Measurements from ENCODE around the gene NLK. TPM values are rescaled to one million over a fixed set of nuclear protein-coding genes. Genes with fewer than 3 reads are reported as not detected.

NLK gene
- total and polyA plus RNA-seq, 10 of the 15 experiments (the other 5 are each of a cell fraction or from before 2014, with no cell fraction given), result 5.0 to 22.9 (median 15.0) TPM

GRCh38 chr17:28117304-28117703 is 74.8 kb downstream of the NLK start:
- no peaks in the 10 kb centered on the region for H3K79me2 ChIP-seq (ENCODE audit: control insufficient read depth, insufficient read depth, low read length)
- POLR2A ChIA-PET, result no interaction called here
- FAIRE-seq, result peak; percentile 70

More at GRCh38 chr17:28117304-28117703, 74.8 kb downstream of the NLK start:
- DNase-seq (ENCODE audit: low read depth, low spot score) (no peak), ATAC-seq (no peak)
- peaks cover 8% of the 10 kb centered on the region for H3K4me1 ChIP-seq (ENCODE audit: control insufficient read depth, insufficient read depth, low read length)
- ChIA-PET RAD21 (ENCODE audit: unreplicated experiment) (no interaction called here), SMC1A (ENCODE audit: uncharacterized antibody, unreplicated experiment) (interaction anchor here (0.6 kb wide), 1 partner anchor 67 kb away, joined by 3 read pairs; no protein-coding TSS in a partner anchor), CTCF (interaction anchor here (1.1 to 2.3 kb wide), 4 partner anchors 9 to 312 kb away, joined by 3 to 4 read pairs (median 3); no protein-coding TSS in a partner anchor)
- H3K9ac ChIP-seq (ENCODE audit: control insufficient read depth, insufficient read depth, low read length), result no peak overlapping the region
- in situ Hi-C loops (cut with MboI) (no loop called here), intact Hi-C loops (cut with micrococcal nuclease; ENCODE audit: unreplicated experiment) (loop anchor here (5.0 kb wide), 1 partner anchor 70 kb away; no protein-coding TSS in a partner anchor)
- H4K20me1 ChIP-seq (ENCODE audit: control insufficient read depth, insufficient read depth), result no peaks in the 10 kb centered on the region
- no TSS peak for BruUV-seq (replicated peaks)
- H2AFZ ChIP-seq (ENCODE audit: control insufficient read depth, low read depth, low read length), result no peak overlapping the region
- no peak overlapping the region for H3K27ac ChIP-seq (ENCODE audit: control insufficient read depth, insufficient read depth)
- no peak overlapping the region for H3K4me2 ChIP-seq (ENCODE audit: control insufficient read depth, insufficient read depth)
- H3K36me3 ChIP-seq (ENCODE audit: control insufficient read depth in 2 of 2, insufficient read depth in 2 of 2, low read length in 1 of 2), result 0 out of 4 replicates have a peak, but pooled peaks cover 0 to 3% of the 10 kb centered on the region in 2 experiments
- TF ChIP-seq NFYB (IDR thresholded peaks at IDR 0.05; ENCODE audit: insufficient read depth, low read depth, low read length), result no peak
- TF ChIP-seq PKNOX1 (IDR thresholded peaks at IDR 0.05), result no peak
- no peak for TF ChIP-seq ELK1 (IDR thresholded peaks at IDR 0.05; ENCODE audit: low read depth, low read length)
- no peak for TF ChIP-seq CEBPB (IDR thresholded peaks at IDR 0.05; ENCODE audit: borderline replicate concordance in 1 of 2, low read depth in 2 of 2, low read length in 2 of 2)
- no peak for TF ChIP-seq EED (IDR thresholded peaks at IDR 0.05; ENCODE audit: low read depth)
- TF ChIP-seq ESRRA (IDR thresholded peaks at IDR 0.05; ENCODE audit: low read length), result no peak
- TF ChIP-seq NR2C1 (IDR thresholded peaks at IDR 0.05), result no peak
- no peak for TF ChIP-seq SREBF1 (IDR thresholded peaks at IDR 0.05; ENCODE audit: low read length)
- TF ChIP-seq TCF3 (IDR thresholded peaks at IDR 0.05; ENCODE audit: borderline replicate concordance, insufficient read depth, low read depth, low read length), result no peak
- TF ChIP-seq IKZF2 (IDR thresholded peaks at IDR 0.05), result no peak
- TF ChIP-seq STAT1 (conservative IDR thresholded peaks at IDR 0.05), result no peak
- no peak for TF ChIP-seq CBX5 (IDR thresholded peaks at IDR 0.05; ENCODE audit: low read depth)
- no peak for TF ChIP-seq POU2F2 (IDR thresholded peaks at IDR 0.05; ENCODE audit: borderline replicate concordance, low read depth, low read length)
- no peak for TF ChIP-seq NBN (IDR thresholded peaks at IDR 0.05)
- TF ChIP-seq CBX3 (IDR thresholded peaks at IDR 0.05; ENCODE audit: borderline replicate concordance, low read depth), result no peak
- TF ChIP-seq MXI1 (IDR thresholded peaks at IDR 0.05; ENCODE audit: low read depth, low read length), result no peak
- no peak for TF ChIP-seq USF1 (IDR thresholded peaks at IDR 0.05; ENCODE audit: borderline replicate concordance, extremely low read length, insufficient read depth, low read depth, low read length)
- TF ChIP-seq ZBTB33 (IDR thresholded peaks at IDR 0.05), result no peak
- TF ChIP-seq ZSCAN29 (IDR thresholded peaks at IDR 0.05), result no peak
- TF ChIP-seq SRF (IDR thresholded peaks at IDR 0.05; ENCODE audit: low read depth in 2 of 2, low read length in 2 of 2), result no peak
- no peaks in the 10 kb centered on the region for H3K27me3 ChIP-seq (replicated peaks in 1 of 2; ENCODE audit: control insufficient read depth in 2 of 2, insufficient read depth in 2 of 2, low read length in 1 of 2)
- no peaks in the 10 kb centered on the region; the same call in 1 of the 3 replicates for H3K9me3 ChIP-seq (replicated peaks; ENCODE audit: control insufficient read depth, insufficient read depth, low read length)
- H3K4me3 ChIP-seq, result no peak overlapping the region

All from GM12878 (cell line).